AG20443 (cell line): ENCODE measurements around the gene ADGRG1.
A peak's percentile ranks its signal among the peaks of the same experiment; 100 is the strongest.
"Not testable (repeated sequence)": the region's sequence is repeated elsewhere in the genome, so short reads cannot be mapped to it uniquely, and the experiment has no call there.

Experiments used
- DNase-seq: peaks from one replicate; pipeline ENCODE4 v3.0.0; 2012; ENCODE audit warnings: low spot score, mixed read lengths

Gene ADGRG1

GRCh38 chr16:57628008-57628781 is at the start of gene ADGRG1:
TSS of gene ADGRG1 (plus strand) at chr16:57628630. CDS start at chr16:57650288, 21,658 bp downstream.
- peak; percentile 96 for DNase-seq

- DNase-seq = no peak
Observed at GRCh38 chr16:57579361-57579665, 49.1 kb upstream of the ADGRG1 start.

- DNase-seq = no peak
Observed at GRCh38 chr16:57585051-57585687, 43.3 kb upstream of the ADGRG1 start.

GRCh38 chr16:57588831-57589230 is 39.6 kb upstream of the ADGRG1 start:
- DNase-seq = no peak

GRCh38 chr16:57589374-57589773 is 39.1 kb upstream of the ADGRG1 start:
- DNase-seq = no peak

GRCh38 chr16:57590654-57591085 is 37.8 kb upstream of the ADGRG1 start:
- peak; percentile 66 for DNase-seq

- peak; percentile 91 for DNase-seq
Observed at GRCh38 chr16:57591086-57591869, 37.2 kb upstream of the ADGRG1 start.

- no peak for DNase-seq
Observed at GRCh38 chr16:57591870-57592485, 36.5 kb upstream of the ADGRG1 start.

GRCh38 chr16:57592591-57593003 is 35.8 kb upstream of the ADGRG1 start:
- no peak for DNase-seq

- no peak for DNase-seq
Observed at GRCh38 chr16:57593021-57593420, 35.4 kb upstream of the ADGRG1 start.

GRCh38 chr16:57593990-57594389 is 34.4 kb upstream of the ADGRG1 start:
- no peak for DNase-seq

GRCh38 chr16:57594531-57595031 is 33.8 kb upstream of the ADGRG1 start:
- DNase-seq = no peak

- DNase-seq = not testable (repeated sequence)
Observed at GRCh38 chr16:57596234-57596633, 32.2 kb upstream of the ADGRG1 start.

GRCh38 chr16:57598437-57598836 is 30.0 kb upstream of the ADGRG1 start:
- no peak for DNase-seq

- DNase-seq = peak; percentile 64
Observed at GRCh38 chr16:57600048-57600835, 28.2 kb upstream of the ADGRG1 start.

GRCh38 chr16:57600952-57601580 is 27.4 kb upstream of the ADGRG1 start:
- DNase-seq = no peak

GRCh38 chr16:57601801-57602478 is 26.5 kb upstream of the ADGRG1 start:
- no peak for DNase-seq

- no peak for DNase-seq
Observed at GRCh38 chr16:57603115-57604024, 25.1 kb upstream of the ADGRG1 start.

- no peak for DNase-seq
Observed at GRCh38 chr16:57604177-57604576, 24.3 kb upstream of the ADGRG1 start.
